EL (cell line): Measurements from ENCODE around the gene TMBIM6.
"Not testable (repeated sequence)": the region's sequence is repeated elsewhere in the genome, so short reads cannot be mapped to it uniquely, and the experiment has no call there.

Experiments
- DNase-seq: peaks from one replicate; pipeline ENCODE4 v3.0.0-alpha.2; 2016

The TMBIM6 gene

DNA sequence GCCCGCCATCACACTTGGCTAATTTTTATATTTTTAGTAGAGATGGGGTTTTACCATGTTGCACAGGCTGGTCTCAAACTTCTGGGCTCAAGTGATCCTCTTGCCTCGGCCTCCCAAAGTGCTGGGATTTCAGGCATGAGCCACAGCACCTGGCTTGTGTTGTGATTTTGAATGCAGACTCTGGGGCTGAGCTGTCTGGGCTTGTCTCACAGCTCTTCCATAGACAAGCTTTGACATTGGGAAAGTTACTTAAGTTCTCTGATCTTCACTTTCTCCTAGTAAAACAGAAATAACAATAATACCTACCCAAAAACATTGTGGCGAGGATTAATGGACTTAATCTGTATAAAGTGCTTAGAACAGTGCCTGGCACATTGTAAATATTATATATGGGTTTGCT, 36.0 kb downstream of the TMBIM6 start:
- no peak for DNase-seq

- DNase-seq = peak; percentile 42
Observed at GRCh38 chr12:49777800-49778748, 36.7 kb downstream of the TMBIM6 start.

GRCh38 chr12:49779581-49779980, 38.2 kb downstream of the TMBIM6 start:
- no peak for DNase-seq

- DNase-seq = not testable (repeated sequence)
Observed at GRCh38 chr12:49780914-49781313, 39.6 kb downstream of the TMBIM6 start.

GRCh38 chr12:49783917-49784676, 42.7 kb downstream of the TMBIM6 start:
- DNase-seq = peak; percentile 70

DNA sequence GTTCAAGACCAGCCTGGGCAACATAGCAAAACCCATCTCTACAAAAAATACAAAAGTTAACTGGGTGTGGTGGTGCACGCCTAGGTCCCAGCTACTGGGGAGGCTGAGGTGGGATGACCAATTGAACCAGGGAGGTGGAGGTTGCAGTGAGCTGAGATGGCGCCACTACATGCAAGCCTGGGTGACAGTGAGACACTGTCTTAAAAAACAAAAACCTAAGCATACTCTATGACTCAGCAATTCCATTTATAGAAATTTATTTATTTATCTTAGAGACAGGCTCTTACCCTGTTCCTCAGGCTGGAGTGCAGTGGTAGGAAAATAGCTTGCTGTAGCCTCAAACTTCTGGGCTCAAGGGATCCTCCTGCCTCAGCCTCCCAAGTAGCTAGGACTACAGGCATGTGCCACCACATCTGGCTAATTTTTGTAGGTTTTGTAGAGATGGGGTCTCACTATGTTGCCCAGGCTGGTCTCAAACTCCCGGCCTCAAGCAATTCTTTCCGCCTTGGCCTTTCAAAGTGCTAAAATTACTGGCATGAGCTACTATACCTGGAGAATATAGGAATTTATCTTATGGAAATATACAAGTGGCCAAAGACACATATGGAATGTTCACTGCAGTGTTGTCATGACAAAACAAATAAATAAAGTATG, 43.5 kb downstream of the TMBIM6 start:
- peak; percentile 33 for DNase-seq

GRCh38 chr12:49787672-49788071, 46.3 kb downstream of the TMBIM6 start:
- no peak for DNase-seq

DNA sequence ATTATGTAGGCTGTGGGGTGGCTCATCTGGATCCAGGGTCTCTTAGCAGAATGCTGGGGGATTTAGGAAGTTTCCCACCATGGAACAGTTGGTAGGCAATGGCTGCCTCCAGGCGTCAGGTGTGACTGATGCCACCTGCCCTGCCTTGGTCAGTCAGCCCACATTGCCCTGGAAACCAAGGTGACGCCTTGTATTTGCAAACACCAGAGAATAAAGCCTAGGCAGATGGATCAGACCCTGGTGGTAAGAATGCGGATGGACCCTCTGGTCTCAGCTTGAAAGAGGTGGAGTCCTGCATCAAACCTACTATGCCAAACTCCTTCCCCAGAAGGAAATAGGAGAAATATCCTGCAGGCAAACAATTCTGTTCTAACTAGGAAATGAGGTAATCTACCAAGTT, 48.6 kb downstream of the TMBIM6 start:
- no peak for DNase-seq

DNA sequence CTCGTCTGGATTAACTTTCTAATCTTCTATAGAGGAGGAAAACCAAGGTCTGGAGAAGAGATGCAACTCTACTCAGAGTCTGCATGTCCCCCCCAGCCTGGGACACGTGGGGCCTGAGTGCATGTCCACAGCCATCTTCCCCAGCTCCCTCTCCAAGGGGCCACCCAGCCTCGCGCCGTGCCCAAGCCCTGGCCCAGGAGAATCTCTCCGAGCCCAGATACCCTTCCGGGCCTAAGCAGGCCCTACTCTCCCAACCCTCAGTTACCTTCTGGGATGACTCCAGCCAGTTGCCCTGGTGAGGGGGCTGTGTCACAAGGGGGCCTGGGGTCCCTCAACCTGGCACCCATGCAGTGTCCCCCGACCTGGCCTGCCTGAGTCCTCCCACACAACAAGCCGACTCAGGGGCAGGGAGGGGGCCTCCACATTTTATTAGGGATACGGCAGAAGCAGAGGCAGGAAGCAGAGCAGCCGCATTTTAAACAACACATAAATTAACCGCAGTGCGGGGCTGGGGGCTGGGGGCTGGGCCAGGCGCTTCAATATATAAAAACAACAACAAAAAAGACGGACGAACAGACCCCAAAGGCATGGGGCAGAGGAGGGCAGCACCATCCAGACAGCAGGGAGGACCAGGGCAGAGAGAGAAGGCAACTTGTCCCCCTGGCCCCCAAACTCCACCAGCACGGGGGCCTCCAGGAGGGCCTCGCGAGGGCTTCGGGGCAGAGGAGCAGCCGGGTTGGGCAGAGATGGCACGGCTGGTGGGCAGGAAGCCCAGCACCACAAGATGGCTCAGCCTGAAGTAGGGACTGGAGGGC, 49.6 kb downstream of the TMBIM6 start:
- DNase-seq = no peak

GRCh38 chr12:49791700-49792099, 50.3 kb downstream of the TMBIM6 start:
- DNase-seq = no peak

- DNase-seq = no peak
Observed at GRCh38 chr12:49792181-49792970, 51.0 kb downstream of the TMBIM6 start.

GRCh38 chr12:49792976-49793580, 51.7 kb downstream of the TMBIM6 start:
- DNase-seq = no peak

DNA sequence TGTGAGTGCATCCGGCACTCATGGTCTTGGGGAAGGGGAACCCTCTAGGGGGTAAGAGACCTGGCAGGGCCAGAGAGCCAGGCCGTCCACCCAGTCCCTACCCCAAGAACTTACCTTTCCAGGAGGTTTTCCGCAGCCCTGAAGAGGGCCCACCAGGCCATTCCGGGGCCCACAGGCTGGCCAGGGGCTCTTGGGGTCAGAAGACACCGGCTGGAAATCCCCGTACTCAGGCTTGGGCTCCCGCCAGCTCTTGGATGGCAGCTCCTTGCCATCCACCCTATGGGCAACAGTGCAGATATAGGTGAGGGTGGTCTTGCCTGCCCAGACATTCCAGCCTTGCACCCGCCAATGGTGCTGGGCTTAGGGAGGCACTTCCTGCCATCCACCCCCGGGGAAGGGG, 52.3 kb downstream of the TMBIM6 start:
- DNase-seq = no peak

DNA sequence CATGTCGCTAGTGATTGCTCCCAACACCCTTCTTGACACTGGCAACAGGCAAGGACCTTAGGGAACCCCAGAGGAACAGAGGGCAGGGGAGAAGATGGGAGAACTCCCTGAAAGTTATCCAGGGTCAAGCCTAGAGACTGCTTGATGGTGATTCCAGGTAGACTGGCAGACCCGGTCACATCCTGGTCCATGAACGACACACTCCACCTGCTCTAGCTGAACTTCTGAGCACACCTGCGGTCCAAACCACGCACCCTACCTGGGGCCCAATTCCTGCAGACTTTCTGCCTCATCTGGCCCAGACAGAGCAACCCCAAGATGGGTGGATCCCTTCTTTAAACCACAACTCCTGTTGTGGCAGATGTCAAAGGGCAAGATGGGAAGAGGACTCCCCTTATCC, 52.7 kb downstream of the TMBIM6 start:
- no peak for DNase-seq

DNA sequence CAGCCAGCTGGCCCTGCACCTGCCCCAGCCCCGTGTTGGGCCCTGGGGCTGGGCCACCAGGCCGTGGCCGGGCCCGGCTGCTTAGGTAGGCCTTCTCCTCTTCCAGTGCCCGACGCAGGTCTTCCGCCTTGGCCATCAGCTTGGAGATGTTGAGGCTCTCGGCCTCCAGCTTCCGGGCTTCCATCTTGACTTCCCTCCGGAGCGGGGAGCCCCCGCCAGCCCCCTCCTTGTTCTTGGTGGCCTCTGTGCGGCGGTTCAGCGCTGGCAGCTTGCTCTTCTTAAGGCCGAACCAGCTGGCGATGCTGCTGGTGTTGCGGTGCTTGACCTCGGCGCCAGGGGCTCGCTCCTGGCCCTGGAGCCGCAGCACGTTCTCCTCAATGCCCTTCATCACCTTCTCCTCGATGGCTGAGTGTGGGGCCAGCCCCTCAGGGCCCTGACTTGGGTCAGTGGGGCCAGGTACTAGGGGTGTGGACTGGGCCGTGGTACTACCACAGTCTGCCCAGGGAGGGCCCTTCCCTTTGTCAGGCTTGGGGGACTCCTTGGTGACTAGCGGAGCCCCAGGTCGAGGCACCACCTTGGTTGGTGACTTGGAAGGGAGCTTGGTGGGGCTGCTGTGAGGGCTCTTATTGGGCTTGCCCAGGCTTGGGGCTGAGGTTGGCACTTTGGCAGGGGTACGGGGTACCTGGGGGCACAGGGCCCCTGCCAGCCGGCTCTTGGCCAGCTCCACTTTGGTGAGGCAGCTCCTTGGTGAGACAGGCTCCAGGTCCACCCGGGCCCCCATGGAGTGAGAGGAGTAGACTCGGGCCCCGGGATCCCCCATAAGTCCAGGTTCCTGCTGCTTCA, 53.7 kb downstream of the TMBIM6 start:
- no peak for DNase-seq

- no peak for DNase-seq
Observed at GRCh38 chr12:49795654-49796105, 54.3 kb downstream of the TMBIM6 start.

DNA sequence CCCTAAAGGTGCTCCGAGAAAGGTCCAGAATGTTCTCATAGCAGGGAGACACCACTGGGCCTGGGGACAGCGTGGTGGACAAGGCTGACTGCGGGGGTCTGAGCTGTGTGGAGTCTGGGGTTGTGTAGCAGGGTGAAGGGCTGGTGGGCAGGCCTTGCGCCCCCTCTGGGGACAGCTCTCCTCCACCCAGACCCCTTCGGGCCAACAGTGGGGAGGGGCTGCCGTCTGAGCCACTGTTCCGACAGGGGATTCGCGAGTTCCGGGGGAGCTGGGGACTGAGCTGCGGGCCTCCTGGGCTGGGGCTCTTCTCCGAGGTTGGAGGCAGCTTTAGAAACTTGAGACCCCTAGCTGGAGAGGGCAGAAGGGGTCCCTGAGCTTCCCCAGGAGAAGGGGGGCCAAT, 54.8 kb downstream of the TMBIM6 start:
- no peak for DNase-seq

- DNase-seq = no peak
Observed at GRCh38 chr12:49796606-49797448, 55.5 kb downstream of the TMBIM6 start.

DNA sequence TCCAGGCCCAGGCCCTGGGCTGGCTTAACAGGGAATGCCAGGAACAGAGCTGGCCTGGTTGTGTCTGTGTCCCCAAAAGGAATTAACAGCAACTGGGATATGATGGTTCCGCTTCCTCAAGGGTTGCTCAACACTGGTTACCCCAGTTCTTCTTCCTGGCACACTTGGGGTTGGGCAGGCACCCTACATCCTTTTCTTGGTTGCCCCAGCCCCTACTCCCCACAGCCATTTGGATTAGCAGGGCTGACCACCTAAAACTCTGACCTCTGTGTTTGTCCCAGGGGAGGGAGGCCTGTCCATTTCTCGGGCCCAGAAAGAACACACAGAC, 56.1 kb downstream of the TMBIM6 start:
- DNase-seq = no peak
